CD4-positive, alpha-beta T cell (primary cell): ENCODE results near the gene PRLHR. TPM values are rescaled to one million over a fixed set of nuclear protein-coding genes. Genes with fewer than 3 reads are reported as not detected.

Source experiments
- ATAC-seq: fragments of 200-7000 bp; cut with Tn5 transposase; one replicate; pipeline ENCODE4 v1.10.0; 2022; ENCODE audit warnings: mild to moderate bottlenecking; ENCODE audit not compliant: poor library complexity
- CTCF ChIA-PET: fragments of 350-600 bp; sonication (Branson Sonifier 250); formaldehyde crosslinking; loops from one replicate; lab custom pipeline; 2021; ENCODE audit warnings: antibody characterized with exemption, inconsistent platforms; lab: Charles Lee
- POLR2A ChIA-PET: fragments of 350-600 bp; sonication (Branson Sonifier 250); formaldehyde crosslinking; loops from one replicate; lab custom pipeline; 2021; ENCODE audit warnings: antibody characterized with exemption, inconsistent platforms; lab: Charles Lee
- DNase-seq, 14 experiments: peaks; one replicate each; pipeline ENCODE4 v3.0.0-alpha.2; 2013 to 2020; ENCODE audit warnings: mixed read lengths in 2 of 14
- H3K27ac ChIP-seq, 2 donors: one replicate each; pipeline versions ENCODE4 v1.5.1 to v1.7.0; 2013; ENCODE audit warnings: low read length in 2 of 2, low read depth in 1 of 2, mild to moderate bottlenecking in 1 of 2
- H3K27me3 ChIP-seq, 2 experiments: 1 replicate in 1 of 2; 2 replicates in 1 of 2; pipeline versions ENCODE4 v1.6.1 to v1.7.0; 2013; ENCODE audit warnings: low read length in 2 of 2, control low read depth in 1 of 2, mild to moderate bottlenecking in 1 of 2, moderate library complexity in 1 of 2; ENCODE audit not compliant: insufficient read depth in 2 of 2, control insufficient read depth in 1 of 2
- H3K36me3 ChIP-seq: one replicate; pipeline ENCODE4 v1.6.1; 2013; ENCODE audit warnings: low read length, control low read depth; ENCODE audit not compliant: insufficient read depth
- H3K4me1 ChIP-seq: one replicate; pipeline ENCODE4 v1.6.1; 2013; ENCODE audit warnings: low read length, control low read depth; ENCODE audit not compliant: insufficient read depth
- H3K4me3 ChIP-seq: one replicate; pipeline ENCODE4 v1.5.1; 2013; ENCODE audit warnings: mild to moderate bottlenecking, low read length, moderate library complexity
- H3K9me3 ChIP-seq, 2 experiments: 1 replicate in 1 of 2; 2 replicates in 1 of 2; pipeline versions ENCODE4 v1.6.1 to v1.7.0; 2013; ENCODE audit warnings: low read length in 2 of 2, mild to moderate bottlenecking in 2 of 2, control low read depth in 1 of 2, moderate library complexity in 1 of 2; ENCODE audit not compliant: control insufficient read depth in 1 of 2, insufficient read depth in 1 of 2
- H3K27ac Mint-ChIP-seq: one replicate; pipeline ENCODE4 v1.8.0; 2020; ENCODE audit warnings: mixed read lengths
- H3K27me3 Mint-ChIP-seq: one replicate; pipeline ENCODE4 v1.8.0; 2021; ENCODE audit warnings: mixed read lengths
- H3K36me3 Mint-ChIP-seq: one replicate; pipeline ENCODE4 v1.8.0; 2021; ENCODE audit warnings: low read depth, mixed read lengths
- H3K4me1 Mint-ChIP-seq: one replicate; pipeline ENCODE4 v1.8.0; 2021; ENCODE audit warnings: low read depth, mixed read lengths
- H3K4me3 Mint-ChIP-seq: one replicate; pipeline ENCODE4 v1.8.0; 2020; ENCODE audit warnings: mild to moderate bottlenecking, mixed read lengths
- H3K9me3 Mint-ChIP-seq: one replicate; pipeline ENCODE4 v1.8.0; 2020; ENCODE audit warnings: mixed read lengths
- intact Hi-C, 2 experiments: fragments of 100-400 bp; cut with DNase I in 1 of 2; cut with micrococcal nuclease in 1 of 2; formaldehyde crosslinking; loops; one replicate each; pipeline versions ENCODE4 v1.15.1 to v1.9.0; 2023 to 2025; cut with DNase I, micrococcal nuclease
- total RNA-seq, 174 experiments: library from RNA in 2 of 174; stranded (reverse) in 2 of 174; gene quantifications; one replicate each; pipeline ENCODE4 v1.2.3 and lab custom pipeline; 2021 to 2026
- TF ChIP-seq, protein P1 (sequence below): fragments of 200-600 bp; IDR thresholded peaks from one replicate; pipeline ENCODE4 v1.8.0; 2022; ENCODE audit warnings: antibody characterized with exemption, mild to moderate bottlenecking

Gene PRLHR
- total RNA-seq, 2 experiments from 2014 or later = not detected

DNA sequence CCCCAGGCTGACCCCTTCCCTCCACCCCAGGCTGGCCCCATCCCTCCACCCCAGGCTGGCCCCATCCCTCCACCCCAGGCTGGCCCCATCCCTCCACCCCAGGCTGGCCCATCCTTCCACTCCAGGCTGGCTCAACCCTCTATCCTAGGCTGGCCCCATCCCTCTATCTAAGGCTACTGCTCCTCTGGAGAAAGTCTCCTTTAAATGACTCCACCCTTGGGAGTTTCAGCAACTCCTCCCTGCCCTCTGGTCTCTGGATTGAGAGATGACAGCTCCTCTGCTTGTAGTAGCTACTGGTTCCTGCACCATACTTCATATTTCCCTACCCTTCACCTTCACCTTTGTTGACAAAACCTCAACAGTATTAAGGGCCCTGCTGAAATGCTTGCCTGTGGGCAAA lies 8.5 kb downstream of the PRLHR start:
- Mint-ChIP-seq H3K36me3 (no peaks in the 10 kb centered on the region), H3K9me3 (no peaks in the 10 kb centered on the region), H3K27me3 (peaks cover 2% of the 10 kb centered on the region), H3K4me3 (no peak overlapping the region), H3K4me1 (no peaks in the 10 kb centered on the region), H3K27ac (no peak overlapping the region)
- POLR2A ChIA-PET = no interaction called here
- CTCF ChIA-PET = interaction anchor here (0.7 to 1.6 kb wide), 2 partner anchors 9 to 18 kb away, joined by 3 to 4 read pairs; no protein-coding TSS in a partner anchor
- TF ChIP-seq, protein P1, sequence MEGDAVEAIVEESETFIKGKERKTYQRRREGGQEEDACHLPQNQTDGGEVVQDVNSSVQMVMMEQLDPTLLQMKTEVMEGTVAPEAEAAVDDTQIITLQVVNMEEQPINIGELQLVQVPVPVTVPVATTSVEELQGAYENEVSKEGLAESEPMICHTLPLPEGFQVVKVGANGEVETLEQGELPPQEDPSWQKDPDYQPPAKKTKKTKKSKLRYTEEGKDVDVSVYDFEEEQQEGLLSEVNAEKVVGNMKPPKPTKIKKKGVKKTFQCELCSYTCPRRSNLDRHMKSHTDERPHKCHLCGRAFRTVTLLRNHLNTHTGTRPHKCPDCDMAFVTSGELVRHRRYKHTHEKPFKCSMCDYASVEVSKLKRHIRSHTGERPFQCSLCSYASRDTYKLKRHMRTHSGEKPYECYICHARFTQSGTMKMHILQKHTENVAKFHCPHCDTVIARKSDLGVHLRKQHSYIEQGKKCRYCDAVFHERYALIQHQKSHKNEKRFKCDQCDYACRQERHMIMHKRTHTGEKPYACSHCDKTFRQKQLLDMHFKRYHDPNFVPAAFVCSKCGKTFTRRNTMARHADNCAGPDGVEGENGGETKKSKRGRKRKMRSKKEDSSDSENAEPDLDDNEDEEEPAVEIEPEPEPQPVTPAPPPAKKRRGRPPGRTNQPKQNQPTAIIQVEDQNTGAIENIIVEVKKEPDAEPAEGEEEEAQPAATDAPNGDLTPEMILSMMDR = no peak
- Histone ChIP-seq H3K27ac (no peak overlapping the region), H3K9me3 (no peaks in the 10 kb centered on the region), H3K4me1 (no peaks in the 10 kb centered on the region), H3K27me3 (peaks cover 0 to 2% of the 10 kb centered on the region in 2 experiments), H3K36me3 (no peaks in the 10 kb centered on the region), H3K4me3 (no peak overlapping the region)
- intact Hi-C loops = no loop called here
- ATAC-seq (no peak), DNase-seq (no peak)

DNA sequence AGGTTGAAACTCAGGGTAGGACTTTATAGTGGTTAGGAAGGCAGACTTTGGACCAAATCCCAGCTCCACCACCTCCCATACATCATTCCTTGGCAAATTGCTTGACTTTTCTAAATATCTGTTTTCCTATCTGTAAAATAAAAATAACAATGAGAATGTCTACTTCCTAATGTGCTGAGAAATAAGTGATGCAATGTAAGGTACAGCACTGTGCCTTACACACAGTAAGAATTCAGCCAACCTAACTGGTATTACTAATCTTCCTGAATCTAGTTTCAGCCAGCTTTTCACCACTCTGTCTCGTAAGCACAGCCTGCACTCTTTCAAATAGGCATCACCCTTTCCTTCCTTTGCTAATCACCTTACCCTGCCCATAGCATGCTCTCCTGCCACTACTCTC lies 9.7 kb downstream of the PRLHR start:
- no peaks in the 10 kb centered on the region for H3K4me1 ChIP-seq
- no peaks in the 10 kb centered on the region for H3K36me3 Mint-ChIP-seq
- H3K27me3 Mint-ChIP-seq = no peaks in the 10 kb centered on the region
- H3K9me3 Mint-ChIP-seq = no peaks in the 10 kb centered on the region
- ATAC-seq (no peak), DNase-seq (no peak)
- H3K27ac ChIP-seq = no peak overlapping the region
- intact Hi-C loops = no loop called here
- TF ChIP-seq, protein P1 = no peak
- H3K27ac Mint-ChIP-seq = no peak overlapping the region
- CTCF ChIA-PET = no interaction called here
- POLR2A ChIA-PET = no interaction called here
- no peaks in the 10 kb centered on the region for H3K36me3 ChIP-seq
- no peak overlapping the region for H3K4me3 ChIP-seq
- H3K4me3 Mint-ChIP-seq = no peak overlapping the region
- H3K9me3 ChIP-seq = no peaks in the 10 kb centered on the region
- no peaks in the 10 kb centered on the region for H3K4me1 Mint-ChIP-seq
- H3K27me3 ChIP-seq = peaks cover 0 to 2% of the 10 kb centered on the region in 2 experiments

DNA sequence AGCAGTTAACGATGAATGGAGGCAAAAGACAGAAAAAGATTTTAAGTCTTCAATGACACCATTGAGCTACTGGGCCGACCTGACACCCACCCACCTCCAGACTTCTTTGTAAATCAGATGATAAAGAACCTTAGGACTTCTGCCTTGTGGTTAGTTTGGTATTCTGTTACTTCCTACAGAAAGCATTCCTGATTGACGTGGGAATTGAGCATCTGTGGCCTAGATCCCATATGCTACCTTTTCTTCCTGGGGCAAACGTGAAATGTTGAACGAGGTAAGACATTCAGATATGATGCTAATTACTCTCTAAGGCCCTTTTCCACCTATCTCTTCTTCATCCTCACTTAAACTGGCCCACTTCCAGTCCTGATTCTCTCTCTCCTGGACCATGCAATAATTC lies 10.2 kb downstream of the PRLHR start:
- H3K9me3 ChIP-seq = no peaks in the 10 kb centered on the region
- H3K36me3 ChIP-seq = no peaks in the 10 kb centered on the region
- DNase-seq (no peak), ATAC-seq (no peak)
- H3K4me1 ChIP-seq = no peaks in the 10 kb centered on the region
- intact Hi-C loops = no loop called here
- no peak overlapping the region for H3K4me3 ChIP-seq
- Mint-ChIP-seq H3K36me3 (no peaks in the 10 kb centered on the region), H3K4me3 (no peak overlapping the region), H3K9me3 (no peaks in the 10 kb centered on the region), H3K27me3 (no peaks in the 10 kb centered on the region), H3K4me1 (no peaks in the 10 kb centered on the region), H3K27ac (no peak overlapping the region)
- ChIA-PET CTCF (no interaction called here), POLR2A (no interaction called here)
- peaks cover 0 to 2% of the 10 kb centered on the region in 2 experiments for H3K27me3 ChIP-seq
- no peak overlapping the region for H3K27ac ChIP-seq
- TF ChIP-seq, protein P1 = no peak
